NK-92 (cell line): Measurements from ENCODE around the gene MC1R.
"Not testable (repeated sequence)": the region's sequence is repeated elsewhere in the genome, so short reads cannot be mapped to it uniquely, and the experiment has no call there.

Experiments used
- DNase-seq: peaks from one replicate; lab custom pipeline; 2025; ENCODE audit not compliant: unreplicated experiment; lab: John Stamatoyannopoulos, UW

MC1R gene

GRCh38 chr16:89913408-89914387 lies 5.0 kb upstream of the MC1R start:
- no peak for DNase-seq

GRCh38 chr16:89914642-89915285 lies 3.9 kb upstream of the MC1R start:
- not testable (repeated sequence) for DNase-seq

- no peak for DNase-seq
Measured at GRCh38 chr16:89915303-89916232, 3.1 kb upstream of the MC1R start.

- no peak for DNase-seq
Measured at GRCh38 chr16:89917773-89918452, 749 bp upstream of the MC1R start.

- DNase-seq, result no peak
Measured at GRCh38 chr16:89919535-89920406, 1.1 kb downstream of the MC1R start.

- DNase-seq, result no peak
Measured at GRCh38 chr16:89920723-89921122, 2.1 kb downstream of the MC1R start.

- DNase-seq, result no peak
Measured at GRCh38 chr16:89921131-89921701, 2.6 kb downstream of the MC1R start.

- DNase-seq, result no peak
Measured at GRCh38 chr16:89921702-89922476, 3.2 kb downstream of the MC1R start.

- DNase-seq, result no peak
Measured at GRCh38 chr16:89922477-89922883, 3.8 kb downstream of the MC1R start.

- DNase-seq, result no peak
Measured at GRCh38 chr16:89922884-89923639, 4.4 kb downstream of the MC1R start, which contains the start of gene TUBB3. TUBB3 (plus strand) TSS chr16:89923342; CDS start chr16:89923402, 60 bp downstream.

- no peak for DNase-seq
Measured at GRCh38 chr16:89923640-89924296, 5.1 kb downstream of the MC1R start.

GRCh38 chr16:89924297-89924924 lies 5.7 kb downstream of the MC1R start:
- DNase-seq, result no peak

GRCh38 chr16:89924925-89925307 lies 6.3 kb downstream of the MC1R start:
- no peak for DNase-seq

- DNase-seq, result no peak
Measured at GRCh38 chr16:89925596-89926079, 7.0 kb downstream of the MC1R start.

- no peak for DNase-seq
Measured at GRCh38 chr16:89931305-89931896, 12.7 kb downstream of the MC1R start.

- no peak for DNase-seq
Measured at GRCh38 chr16:89931964-89932363, 13.3 kb downstream of the MC1R start.
